AG09309 (cell line): ENCODE measurements around the gene ETDC.

Source experiments
- DNase-seq: peaks from one replicate; pipeline ENCODE4 v3.0.0-alpha.2; 2010; ENCODE audit warnings: low read depth
- H3K4me3 ChIP-seq: 2 replicates; pipeline ENCODE4 v1.5.1; 2011; ENCODE audit warnings: mild to moderate bottlenecking, low read depth, low read length, moderate library complexity; ENCODE audit not compliant: control insufficient read depth
- CTCF ChIP-seq: IDR thresholded peaks from 2 replicates; pipeline ENCODE4 v1.5.1; 2011; ENCODE audit warnings: mild to moderate bottlenecking, low read depth, low read length, inconsistent platforms; ENCODE audit not compliant: insufficient read depth, control insufficient read depth; ENCODE audit errors: missing control alignments

Gene ETDC

GRCh38 chrX:135340831-135341230 lies 31.6 kb downstream of the ETDC start:
- TF ChIP-seq CTCF = no peak
- peak; percentile 46 for DNase-seq
- H3K4me3 ChIP-seq = no peak overlapping the region; the same call in 1 of the 2 replicates

- TF ChIP-seq CTCF = no peak
- DNase-seq = peak; percentile 63
- H3K4me3 ChIP-seq = peak overlapping the region; percentile 55
Observed at GRCh38 chrX:135345107-135345589, 35.9 kb downstream of the ETDC start.

GRCh38 chrX:135346975-135347374 lies 37.7 kb downstream of the ETDC start:
- no peak for TF ChIP-seq CTCF
- no peak for DNase-seq
- H3K4me3 ChIP-seq = no peak overlapping the region

GRCh38 chrX:135347381-135348016 lies 38.2 kb downstream of the ETDC start:
- no peak for DNase-seq
- TF ChIP-seq CTCF = no peak
- no peak overlapping the region for H3K4me3 ChIP-seq

GRCh38 chrX:135354288-135354687 lies 45.0 kb downstream of the ETDC start:
- TF ChIP-seq CTCF = no peak
- no peak overlapping the region for H3K4me3 ChIP-seq
- no peak for DNase-seq
